AML-193 (cell line): ENCODE measurements around the gene FDX1.
"Not testable (repeated sequence)": the region's sequence is repeated elsewhere in the genome, so short reads cannot be mapped to it uniquely, and the experiment has no call there.

Experiments used
- DNase-seq, 2 experiments: peaks; one replicate each; lab custom pipeline; 2025; lab: John Stamatoyannopoulos, UW

FDX1 gene, protein sequence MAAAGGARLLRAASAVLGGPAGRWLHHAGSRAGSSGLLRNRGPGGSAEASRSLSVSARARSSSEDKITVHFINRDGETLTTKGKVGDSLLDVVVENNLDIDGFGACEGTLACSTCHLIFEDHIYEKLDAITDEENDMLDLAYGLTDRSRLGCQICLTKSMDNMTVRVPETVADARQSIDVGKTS

DNA sequence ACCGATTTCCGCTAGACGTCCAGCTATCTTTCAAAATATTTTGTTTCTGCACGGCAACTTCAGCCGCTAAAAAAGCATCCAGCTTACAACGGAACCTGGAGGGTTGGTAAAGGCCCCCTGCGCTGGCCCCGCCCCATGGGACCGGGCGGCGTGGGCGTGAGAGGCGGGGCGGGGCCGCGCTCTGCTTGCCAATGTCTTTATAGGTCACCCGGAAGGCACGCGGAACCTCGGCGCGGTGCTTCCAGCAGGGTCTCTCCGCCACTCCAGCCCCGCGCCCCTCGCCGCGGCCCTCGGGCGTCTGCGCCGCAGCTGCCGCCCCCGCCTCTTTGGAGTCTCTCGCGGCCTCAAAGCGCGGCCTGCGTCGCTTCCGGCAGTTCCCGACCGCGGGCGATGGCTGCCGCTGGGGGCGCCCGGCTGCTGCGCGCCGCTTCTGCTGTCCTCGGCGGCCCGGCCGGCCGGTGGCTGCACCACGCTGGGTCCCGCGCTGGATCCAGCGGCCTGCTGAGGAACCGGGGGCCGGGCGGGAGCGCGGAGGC is at the start of gene FDX1:
Gene FDX1, plus strand, starts transcription at position 218 of the 536 bp plus-strand sequence. Its CDS starts 173 bp downstream, at position 391.
- DNase-seq = peak; percentile 76 to 82

DNA sequence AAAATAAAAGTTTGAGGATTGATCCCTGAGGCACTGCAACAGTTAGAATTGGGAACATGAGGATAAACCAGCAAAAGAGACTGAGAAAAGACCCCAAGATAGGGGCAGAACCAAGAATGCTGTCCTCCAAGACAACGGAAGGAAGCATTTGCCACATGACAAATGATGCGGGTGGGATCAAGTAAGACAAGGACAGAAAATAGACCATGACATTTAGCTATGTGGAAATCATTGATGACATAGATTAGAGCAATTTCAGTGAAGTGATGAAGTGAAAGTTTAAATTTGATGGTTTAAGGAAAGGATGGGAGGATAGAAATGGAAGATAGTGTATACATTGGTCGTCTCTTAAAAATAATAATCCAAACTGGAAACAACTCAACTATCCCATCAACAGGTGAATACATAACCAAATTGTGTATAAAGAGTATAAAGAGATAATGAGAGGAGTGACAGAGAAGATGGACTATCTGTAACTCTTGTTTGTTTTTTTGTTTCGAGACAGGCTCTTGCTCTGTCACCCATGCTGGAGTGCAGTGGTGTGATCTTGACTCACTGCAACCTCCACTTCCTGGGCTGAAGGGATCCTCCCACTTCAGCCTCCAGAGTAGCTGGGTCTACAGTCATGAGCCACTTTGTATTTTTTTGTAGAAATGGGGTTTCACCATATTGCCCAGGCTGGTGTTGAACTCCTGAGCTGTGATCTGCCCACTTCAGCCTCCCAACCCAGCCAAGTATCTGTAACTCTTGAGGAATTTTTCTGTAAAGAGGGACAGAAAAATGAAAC is 48.7 kb upstream of the FDX1 start:
- no peak for DNase-seq

DNA sequence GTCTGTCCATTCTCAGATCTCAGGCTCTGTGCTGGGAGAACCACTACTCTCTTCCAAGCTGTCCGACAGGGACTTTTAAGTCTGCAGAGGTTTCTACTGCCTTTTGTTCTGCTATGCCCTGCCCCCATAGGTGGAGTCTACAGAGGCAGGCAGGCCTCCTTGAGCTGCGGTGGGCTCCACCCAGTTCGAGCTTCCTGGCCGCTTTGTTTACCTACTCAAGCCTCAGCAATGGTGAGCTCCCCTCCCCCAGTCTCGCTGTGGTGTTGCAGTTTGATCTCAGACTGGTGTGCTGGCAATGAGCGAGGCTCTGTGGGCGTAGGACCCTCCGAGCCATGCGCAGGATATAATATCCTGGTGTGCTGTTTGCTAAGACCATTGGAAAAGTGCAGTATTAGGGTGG is 41.5 kb upstream of the FDX1 start:
- not testable (repeated sequence) for DNase-seq

DNA sequence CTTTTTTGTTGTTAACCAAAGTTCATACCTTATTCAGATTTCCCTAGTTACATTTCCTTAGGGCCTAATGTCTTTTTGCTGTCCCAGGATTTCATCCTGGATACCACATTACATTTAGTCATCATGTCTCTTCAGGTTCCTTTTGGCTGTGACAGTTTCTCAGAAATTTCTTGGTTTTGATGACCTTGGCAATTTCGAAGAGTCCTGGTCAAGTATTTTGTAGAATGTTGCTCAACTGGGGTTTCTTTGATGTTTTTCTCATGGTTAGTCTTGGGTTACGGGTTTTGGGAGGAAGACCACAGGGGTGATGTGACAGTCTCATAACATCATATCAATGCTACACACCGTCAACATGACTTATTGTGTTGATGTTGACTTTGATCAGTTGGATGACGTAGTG is 39.8 kb upstream of the FDX1 start:
- DNase-seq = no peak

DNA sequence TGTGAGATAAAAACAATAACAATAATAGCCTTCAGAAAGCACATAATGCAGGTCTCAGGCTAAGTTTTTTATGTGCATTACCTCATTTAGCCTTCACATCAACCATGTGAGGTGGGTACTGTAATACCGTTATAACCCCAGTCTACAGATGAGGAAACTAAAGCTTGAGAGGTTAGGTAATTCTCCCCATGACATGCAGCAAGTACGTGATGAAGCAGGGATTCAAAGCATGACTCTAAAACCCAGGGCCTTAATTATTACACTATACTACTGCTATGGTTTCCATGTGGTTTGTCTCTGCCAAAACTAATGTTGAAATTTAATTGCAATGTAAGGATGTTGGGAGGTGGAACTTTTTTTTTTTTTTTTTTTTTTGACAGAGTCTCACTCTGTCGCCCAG is 37.7 kb upstream of the FDX1 start:
- DNase-seq = no peak

DNA sequence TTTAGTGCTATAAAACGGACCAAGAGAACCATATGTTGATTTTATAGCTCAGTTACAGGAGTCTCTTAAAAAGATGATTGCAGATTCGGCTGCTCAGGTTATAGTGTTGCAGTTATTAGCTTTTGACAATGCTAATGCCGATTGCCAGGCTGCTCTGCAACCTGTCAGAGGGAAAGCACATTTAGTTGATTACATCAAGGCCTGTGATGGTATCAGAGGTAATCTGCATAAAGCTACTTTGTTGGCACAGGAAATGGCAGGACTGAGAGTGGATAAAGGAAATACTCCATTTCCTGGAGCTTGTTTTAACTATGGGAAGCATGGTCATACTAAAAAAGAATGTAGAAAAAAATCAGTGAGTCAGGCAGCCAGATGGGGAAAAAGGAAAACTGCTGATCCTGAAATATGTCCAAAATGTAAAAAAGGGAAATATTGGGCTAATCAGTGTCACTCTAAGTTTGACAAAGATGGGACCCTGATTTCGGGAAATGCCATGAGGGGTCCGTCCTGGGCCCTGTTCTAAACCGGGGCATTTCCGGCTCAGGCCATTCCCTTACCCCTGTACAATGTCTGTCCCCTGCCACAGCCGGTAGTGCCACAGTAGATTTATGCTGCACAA is 32.0 kb upstream of the FDX1 start:
- DNase-seq = not testable (repeated sequence)

DNA sequence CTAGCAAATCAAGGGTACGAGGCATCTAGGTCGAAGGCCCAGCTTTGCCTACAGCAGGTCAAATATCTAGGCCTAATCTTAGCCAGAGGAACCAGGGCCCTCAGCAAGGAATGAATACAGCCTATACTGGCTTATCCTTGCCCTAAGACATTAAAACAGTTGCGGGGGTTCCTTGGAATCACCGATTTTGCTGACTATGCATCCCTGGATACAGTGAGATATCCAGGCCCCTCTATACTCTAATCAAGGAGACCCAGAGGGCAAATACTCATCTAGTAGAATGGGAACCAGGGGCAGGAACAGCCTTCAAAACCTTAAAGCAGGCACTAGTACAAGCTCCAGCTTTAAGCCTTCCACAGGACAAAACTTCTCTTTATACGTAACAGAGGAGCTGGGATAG is 26.2 kb upstream of the FDX1 start:
- DNase-seq = not testable (repeated sequence)

DNA sequence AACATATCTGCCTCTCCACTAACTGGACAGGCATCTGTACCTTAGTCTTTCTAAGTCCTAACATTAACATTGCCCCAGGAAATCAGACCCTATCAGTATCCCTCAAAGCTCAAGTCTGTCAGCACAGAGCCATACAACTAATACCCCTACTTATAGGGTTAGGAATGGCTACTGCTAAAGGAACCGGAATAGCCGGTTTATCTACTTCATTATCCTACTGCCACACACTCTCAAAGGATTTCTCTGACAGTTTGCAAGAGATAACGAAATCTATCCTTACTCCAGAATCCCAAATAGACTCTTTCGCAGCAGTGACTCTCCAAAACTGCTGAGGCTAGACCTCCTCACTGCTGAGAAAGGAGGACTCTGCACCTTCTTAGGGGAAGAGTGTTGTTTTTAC is 24.1 kb upstream of the FDX1 start:
- not testable (repeated sequence) for DNase-seq

DNA sequence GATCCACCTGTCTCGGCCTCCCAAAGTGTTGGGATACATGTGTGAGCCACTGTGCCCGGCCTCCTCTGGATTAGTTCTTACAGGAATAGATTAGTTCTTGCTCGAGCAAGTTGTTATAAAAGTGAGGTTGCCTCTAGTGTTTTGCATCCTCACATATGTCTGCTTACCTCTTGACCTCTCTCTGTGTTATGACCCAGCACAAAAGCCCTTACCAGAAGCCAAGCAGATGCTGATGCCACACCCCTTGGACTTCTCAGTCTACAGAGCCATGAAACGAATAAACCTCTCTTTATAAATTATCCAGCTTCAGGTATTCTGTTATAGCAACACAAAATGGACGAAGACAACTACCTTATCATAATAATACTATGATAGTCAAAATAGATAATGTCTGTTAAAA is 22.4 kb upstream of the FDX1 start:
- no peak for DNase-seq

DNA sequence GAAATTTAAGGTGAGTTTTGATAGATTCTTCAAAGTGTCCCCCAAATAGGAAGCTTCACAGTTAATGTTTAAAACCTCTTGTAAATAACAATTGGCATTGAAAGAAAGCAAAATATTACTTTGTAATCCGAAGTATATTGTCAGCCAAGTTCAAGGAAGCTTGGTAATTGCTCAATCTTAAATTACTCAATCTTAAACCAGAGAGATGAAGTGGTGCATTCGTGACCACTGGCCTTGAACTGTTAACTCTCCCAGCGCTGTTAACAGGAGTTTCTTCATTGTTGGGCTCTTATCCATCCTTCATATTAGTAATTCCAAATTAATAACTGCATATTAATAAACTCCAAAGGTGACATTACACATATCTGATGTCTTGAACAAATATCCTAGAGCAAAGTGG is 20.6 kb upstream of the FDX1 start:
- peak; percentile 62 to 69 for DNase-seq

DNA sequence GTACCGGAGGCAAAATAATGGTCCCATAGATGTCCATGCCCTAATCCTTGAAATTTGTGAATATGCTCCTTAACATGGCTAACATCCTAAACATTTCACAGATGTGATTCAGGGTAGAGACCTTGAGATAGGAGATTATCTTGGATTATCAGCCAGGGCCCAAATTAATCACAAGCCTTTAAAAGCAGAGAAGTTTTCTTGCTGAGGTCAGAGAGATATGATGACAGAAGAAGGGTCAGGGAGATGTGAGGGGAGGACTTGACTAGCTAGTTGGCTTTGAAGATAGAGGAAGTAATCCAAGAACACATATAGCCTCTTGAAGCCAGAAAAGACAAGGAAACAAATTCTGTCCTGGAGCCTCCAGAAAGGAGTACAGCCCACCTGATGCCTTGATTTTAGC is 19.1 kb upstream of the FDX1 start:
- DNase-seq = no peak

DNA sequence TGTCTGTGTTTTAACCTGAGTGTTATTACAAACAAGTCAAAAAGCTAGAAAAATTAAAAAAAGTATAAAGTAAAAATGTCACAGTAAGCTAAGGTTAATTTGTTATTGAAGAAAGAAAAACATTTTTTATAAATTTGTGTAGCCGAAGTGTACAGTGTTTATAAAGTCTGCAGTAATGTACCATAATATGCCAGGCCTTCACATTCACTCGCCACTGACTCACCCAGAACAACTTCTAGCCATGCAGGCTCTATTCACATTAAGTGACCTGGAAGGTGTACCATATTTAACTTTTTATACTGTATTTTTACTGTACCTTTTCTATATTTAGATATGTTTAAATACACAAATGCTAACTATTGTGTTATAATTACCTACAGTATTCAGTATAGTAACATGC is 14.7 kb upstream of the FDX1 start:
- DNase-seq = no peak

DNA sequence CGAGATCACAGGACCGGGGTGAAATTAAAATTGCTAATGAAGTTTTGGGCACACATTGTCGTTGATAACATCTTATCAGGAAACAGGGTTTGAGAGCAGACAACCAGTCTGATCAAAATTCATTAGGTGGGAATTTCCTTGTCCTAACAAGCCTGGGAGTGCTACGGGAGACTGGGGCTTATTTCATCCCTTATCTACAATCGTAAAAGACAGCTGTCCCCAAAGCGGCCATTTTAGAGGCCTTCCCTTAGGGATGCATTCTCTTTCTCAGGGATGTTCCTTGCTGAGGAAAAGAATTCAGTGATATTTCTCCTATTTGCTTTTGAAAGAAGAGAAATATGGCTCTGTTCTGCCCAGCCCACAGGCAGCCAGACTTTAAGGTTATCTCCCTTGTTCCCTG is 8.1 kb upstream of the FDX1 start:
- not testable (repeated sequence) for DNase-seq

DNA sequence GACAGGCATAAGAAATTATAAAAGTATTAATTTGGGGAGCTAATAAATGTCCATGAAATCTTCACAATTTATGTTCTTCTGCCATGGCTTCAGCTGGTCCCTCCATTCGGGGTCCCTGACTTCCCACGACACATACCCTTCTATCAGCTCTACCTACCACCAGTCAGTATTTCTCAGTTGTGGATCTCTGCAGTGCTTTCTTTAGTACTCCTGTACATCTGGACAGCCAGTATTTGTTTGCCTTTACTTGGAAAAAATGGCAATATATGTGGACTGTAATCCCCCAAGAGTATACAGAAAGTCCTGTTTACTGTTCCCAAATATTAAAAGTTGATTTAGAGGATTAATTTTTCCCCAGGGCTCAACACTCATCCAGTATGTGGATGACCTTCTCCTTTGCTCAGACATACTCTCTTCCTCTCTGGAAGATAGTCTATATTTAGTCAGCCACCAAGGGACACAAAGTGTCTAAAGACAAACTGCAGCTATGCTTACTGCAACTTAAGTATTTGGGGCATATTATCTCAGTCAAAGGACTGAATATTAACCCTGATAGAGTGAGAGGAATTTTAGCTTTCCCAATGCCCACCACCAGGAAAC is 7.3 kb upstream of the FDX1 start:
- no peak for DNase-seq

DNA sequence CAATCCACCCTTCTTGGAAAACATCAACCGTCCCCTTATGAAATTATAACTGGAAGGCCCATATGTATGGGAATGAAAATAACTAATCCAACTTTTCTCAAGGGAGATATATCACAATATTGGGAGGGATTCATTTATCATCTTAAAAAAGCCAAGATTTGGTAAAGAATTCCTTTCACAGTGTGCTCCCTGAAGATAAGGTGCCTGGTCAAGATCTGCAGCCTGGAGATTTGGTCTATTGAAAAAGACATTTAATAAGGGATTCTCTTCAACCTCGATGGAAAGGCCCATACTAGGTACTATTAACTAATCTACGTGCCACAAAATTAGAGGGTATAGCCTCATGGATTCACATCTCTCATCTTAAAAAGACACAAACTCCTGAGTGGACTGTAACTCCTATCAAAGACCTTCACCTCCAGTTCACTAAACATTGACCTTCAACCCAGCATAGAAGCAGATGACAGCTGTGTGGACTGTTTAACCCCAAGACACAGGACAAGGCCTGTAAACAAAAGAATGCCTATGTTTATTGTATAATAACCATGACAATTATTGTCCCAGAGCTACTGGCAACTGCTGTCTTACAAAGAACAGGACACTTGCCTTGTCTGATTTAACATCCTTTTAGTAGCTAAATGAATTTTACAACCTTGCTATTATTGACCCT is 4.8 kb upstream of the FDX1 start:
- no peak for DNase-seq

DNA sequence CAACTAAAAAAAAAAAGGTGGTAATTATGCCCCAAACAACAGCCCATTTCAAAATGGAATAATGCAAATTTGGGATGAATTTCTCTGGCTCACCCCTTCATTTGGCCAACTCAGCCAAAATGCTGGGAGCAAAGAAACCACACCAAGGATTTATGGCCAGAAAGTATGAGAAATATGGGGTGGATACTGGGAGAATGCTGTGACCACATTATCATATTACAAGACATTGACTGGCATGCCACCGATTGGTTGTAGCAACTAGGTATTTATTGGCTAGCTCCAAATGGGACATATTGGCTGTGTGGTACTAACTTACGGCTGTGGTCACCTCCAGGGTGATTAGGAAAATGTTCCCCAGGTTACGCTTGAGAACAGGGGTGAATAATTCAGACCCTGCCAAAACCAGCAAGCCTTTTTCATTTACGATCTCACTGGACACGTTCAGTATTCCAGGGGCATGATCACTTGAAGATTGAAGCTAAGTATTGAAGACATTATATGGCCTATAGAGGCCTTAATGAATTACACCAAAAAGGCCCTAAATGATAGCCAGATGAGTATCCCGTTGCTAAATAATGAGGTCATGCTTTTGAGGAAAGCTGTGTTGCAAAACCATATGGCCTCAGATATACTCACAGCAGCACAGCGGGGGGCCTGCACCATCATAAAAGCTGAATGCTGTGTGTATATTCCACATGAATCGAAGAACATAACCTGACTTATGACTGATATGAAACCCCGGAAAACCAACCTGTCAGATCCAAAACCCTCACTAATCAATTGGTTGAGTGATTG is 3.8 kb upstream of the FDX1 start:
- no peak for DNase-seq

DNA sequence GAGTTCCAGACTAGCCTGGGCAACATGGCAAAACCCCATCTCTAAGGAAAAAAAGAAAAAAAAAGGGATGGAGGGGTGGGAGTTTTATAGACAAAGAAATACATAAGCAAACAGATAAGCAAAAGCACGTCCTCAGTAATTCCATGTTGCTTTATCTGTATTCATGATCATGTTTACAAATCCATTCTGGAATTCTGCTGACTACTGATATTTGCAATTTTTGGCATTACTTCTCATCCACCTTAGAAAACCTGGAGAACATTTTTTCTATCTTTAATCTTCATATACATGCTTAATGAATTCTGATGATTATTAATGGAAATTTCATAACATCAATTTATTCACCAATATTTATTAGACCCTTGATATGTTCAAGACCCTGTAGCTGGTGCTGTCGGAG is 1.7 kb upstream of the FDX1 start:
- no peak for DNase-seq

DNA sequence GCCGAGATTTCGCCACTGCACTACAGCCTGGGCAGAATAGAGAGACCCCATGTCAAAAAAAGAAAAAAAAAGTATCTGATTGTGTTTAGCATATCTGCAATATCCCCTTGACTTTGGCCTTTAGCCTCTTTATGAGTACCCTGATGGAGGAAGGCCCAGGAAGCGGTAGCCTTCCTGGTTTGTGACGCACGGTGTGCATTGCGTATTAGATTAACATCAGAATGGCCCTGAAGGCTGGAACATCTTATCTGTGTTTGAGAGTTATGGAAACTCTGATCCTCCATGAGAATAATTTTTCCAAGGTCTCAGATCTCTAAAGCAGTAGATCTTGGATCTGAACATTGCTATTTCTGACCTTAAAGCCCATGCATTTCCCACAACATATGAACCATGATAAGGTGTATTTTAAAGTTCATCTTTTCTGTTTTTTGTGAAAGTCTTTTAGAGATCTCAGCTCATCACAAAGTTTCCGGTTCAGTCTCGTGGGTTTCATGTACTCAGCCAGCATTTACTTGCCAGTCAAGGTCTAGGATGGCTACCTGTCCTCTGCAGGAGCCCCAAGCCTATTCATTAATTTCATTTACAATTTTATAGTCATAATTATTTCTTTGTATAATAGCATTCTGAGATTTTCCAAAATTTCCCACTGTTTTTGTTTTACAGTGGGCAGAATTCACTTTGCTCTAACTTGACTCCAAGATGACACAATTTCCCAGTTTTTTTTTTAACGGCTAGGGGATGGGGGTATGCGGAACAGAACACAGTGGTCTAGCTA is 605 bp upstream of the FDX1 start:
- DNase-seq = no peak

DNA sequence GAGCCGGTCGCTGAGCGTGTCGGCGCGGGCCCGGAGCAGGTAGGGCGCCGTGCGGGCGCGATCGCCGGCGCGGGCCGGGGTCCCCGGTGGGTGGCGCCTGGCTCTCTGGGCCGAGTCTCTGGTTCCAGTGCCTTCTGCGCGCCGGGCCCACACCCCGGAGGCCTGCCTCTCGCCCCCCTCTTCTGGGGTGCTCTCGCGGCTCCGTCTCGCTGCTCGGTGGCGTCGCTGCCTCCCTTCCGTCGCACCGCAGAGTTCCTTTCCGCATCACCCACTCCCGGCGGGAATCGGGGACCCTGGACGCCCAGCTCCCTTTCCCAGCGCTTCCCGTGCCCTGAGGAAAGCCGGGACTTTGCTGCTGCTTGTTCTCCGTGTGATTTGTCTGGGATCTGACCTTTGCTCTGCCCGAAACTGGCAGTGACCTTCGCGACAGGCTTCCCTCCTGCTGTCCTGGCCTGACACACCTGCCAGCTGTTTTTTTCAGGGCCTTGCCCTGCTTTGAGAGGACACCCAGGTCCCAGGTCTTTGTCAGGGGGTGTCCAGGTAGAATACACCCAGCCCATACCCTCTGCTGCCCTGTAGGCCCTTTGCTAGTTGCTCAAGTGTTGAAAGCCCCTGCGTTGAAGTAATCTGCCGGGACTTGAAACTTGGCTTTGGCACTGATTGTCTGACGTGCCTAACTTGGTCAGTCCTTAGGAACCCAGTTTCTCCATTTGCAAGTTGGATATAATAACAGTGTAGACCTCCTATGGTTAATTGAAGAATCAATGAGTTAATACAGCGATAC is 711 bp downstream of the FDX1 start:
- no peak for DNase-seq
